ENCODE results near the gene CPEB3.
"Not testable (repeated sequence)": the region's sequence is repeated elsewhere in the genome, so short reads cannot be mapped to it uniquely, and the experiment has no call there.

Gene CPEB3

GRCh38 chr10:92042541-92042940 is 248.3 kb downstream of the CPEB3 start:
- Mint-ChIP-seq H3K9me3 (peaks cover under 1% of the 10 kb centered on the region), H3K4me3 (no peak overlapping the region), H3K27me3 (ENCODE audit: low read depth) (peaks cover 20% of the 10 kb centered on the region), H3K27ac (no peak overlapping the region), H3K4me1 (no peaks in the 10 kb centered on the region), H3K36me3 (ENCODE audit: low read depth) (peaks cover 16% of the 10 kb centered on the region)
- TF ChIP-seq CTCF (IDR thresholded peaks at IDR 0.05; ENCODE audit: unreplicated experiment in 3 of 3) = no peak

- Mint-ChIP-seq H3K27ac (no peak overlapping the region), H3K36me3 (ENCODE audit: low read depth) (peaks cover 48% of the 10 kb centered on the region), H3K4me3 (no peak overlapping the region), H3K27me3 (ENCODE audit: low read depth) (peaks cover 2% of the 10 kb centered on the region), H3K9me3 (peaks cover 6% of the 10 kb centered on the region), H3K4me1 (no peaks in the 10 kb centered on the region)
- no peak for TF ChIP-seq CTCF (IDR thresholded peaks at IDR 0.05; ENCODE audit: unreplicated experiment in 3 of 3)
Measured at GRCh38 chr10:92038949-92039348, 251.9 kb downstream of the CPEB3 start.

GRCh38 chr10:92033070-92033469 is 257.8 kb downstream of the CPEB3 start:
- not testable (repeated sequence) for H3K27ac Mint-ChIP-seq; H3K9me3 Mint-ChIP-seq; H3K27me3 Mint-ChIP-seq (ENCODE audit: low read depth); H3K4me3 Mint-ChIP-seq; H3K4me1 Mint-ChIP-seq
- peaks cover 74% of the 10 kb centered on the region for H3K36me3 Mint-ChIP-seq (ENCODE audit: low read depth)

- Mint-ChIP-seq H3K36me3 (ENCODE audit: low read depth) (peaks cover 77% of the 10 kb centered on the region), H3K4me3 (no peak overlapping the region)
Measured at GRCh38 chr10:92031580-92031979, 259.3 kb downstream of the CPEB3 start.

GRCh38 chr10:92027141-92027540 is 263.7 kb downstream of the CPEB3 start:
- no peak for TF ChIP-seq CTCF (IDR thresholded peaks at IDR 0.05; ENCODE audit: unreplicated experiment in 3 of 3)
- no peak overlapping the region for H3K27ac Mint-ChIP-seq
- no peaks in the 10 kb centered on the region for H3K9me3 Mint-ChIP-seq
- H3K4me1 Mint-ChIP-seq = no peaks in the 10 kb centered on the region
- no peak overlapping the region for H3K4me3 Mint-ChIP-seq
- H3K36me3 Mint-ChIP-seq (ENCODE audit: low read depth) = peaks cover 67% of the 10 kb centered on the region
- H3K27me3 Mint-ChIP-seq (ENCODE audit: low read depth) = no peaks in the 10 kb centered on the region

More at GRCh38 chr10:92031580-92031979, 259.3 kb downstream of the CPEB3 start:
- Mint-ChIP-seq H3K9me3 (peaks cover 5% of the 10 kb centered on the region), H3K4me1 (no peaks in the 10 kb centered on the region), H3K27ac (no peak overlapping the region), H3K27me3 (ENCODE audit: low read depth) (no peaks in the 10 kb centered on the region)
- no peak for TF ChIP-seq CTCF (IDR thresholded peaks at IDR 0.05; ENCODE audit: unreplicated experiment in 3 of 3)

- H3K4me3 Mint-ChIP-seq; H3K27ac Mint-ChIP-seq; H3K4me1 Mint-ChIP-seq; H3K9me3 Mint-ChIP-seq; H3K27me3 Mint-ChIP-seq (ENCODE audit: low read depth): not testable (repeated sequence)
- peaks cover 67% of the 10 kb centered on the region for H3K36me3 Mint-ChIP-seq (ENCODE audit: low read depth)
Measured at GRCh38 chr10:92025340-92025739, 265.5 kb downstream of the CPEB3 start.

GRCh38 chr10:92024700-92025099 is 266.2 kb downstream of the CPEB3 start:
- H3K4me3 Mint-ChIP-seq = no peak overlapping the region
- no peaks in the 10 kb centered on the region for H3K27me3 Mint-ChIP-seq (ENCODE audit: low read depth)
- peaks cover 71% of the 10 kb centered on the region for H3K36me3 Mint-ChIP-seq (ENCODE audit: low read depth)
- no peaks in the 10 kb centered on the region for H3K9me3 Mint-ChIP-seq
- no peaks in the 10 kb centered on the region for H3K4me1 Mint-ChIP-seq
- no peak overlapping the region for H3K27ac Mint-ChIP-seq
- no peak for TF ChIP-seq CTCF (IDR thresholded peaks at IDR 0.05; ENCODE audit: unreplicated experiment in 3 of 3)
